ENCODE results near the gene EEPD1. TPM values are rescaled to one million over a fixed set of nuclear protein-coding genes. Genes with fewer than 3 reads are reported as not detected.

Gene EEPD1
- polyA plus RNA-seq, 2 of the 4 experiments (the other 2 are of a cell fraction), result 16.0 to 24.3 TPM

GRCh38 chr7:36188266-36188665 is 35.2 kb downstream of the EEPD1 start:
- H3K9me3 ChIP-seq, result no peaks in the 10 kb centered on the region
- FAIRE-seq (no peak), DNase-seq (ENCODE audit: low read depth in 1 of 2, low spot score in 1 of 2) (no peak), ATAC-seq (0 out of 6 replicates have a peak, but pooled peaks of 1 of the 2 experiments have one; percentile 19)
- POLR2A ChIA-PET, result no interaction called here
- CTCF ChIA-PET, result no interaction called here
- WGBS (ENCODE audit: missing lambda C conversion rate), result 88% methylated on average over 5 of the region's 5 CpGs
- peaks cover 25% of the 10 kb centered on the region; the same call in 2 of the 3 replicates for H3K4me1 ChIP-seq
- no peak overlapping the region for H3K4me3 ChIP-seq
- 0 out of 3 replicates have a peak overlapping the region, but pooled peaks have one; percentile 15 for H3K4me2 ChIP-seq
- 0 out of 6 replicates have a peak overlapping the region, but pooled peaks of 1 of the 2 experiments have one; percentile 17 for H3K27ac ChIP-seq
- TF ChIP-seq ZC3H11A (IDR thresholded peaks at IDR 0.05) (no peak), MAFK (IDR thresholded peaks at IDR 0.05; ENCODE audit: partially characterized antibody) (no peak), FOXS1 (CRISPR knock-in tag; IDR thresholded peaks at IDR 0.05) (no peak), CEBPB (IDR thresholded peaks at IDR 0.05) (no peak), PBX3 (IDR thresholded peaks at IDR 0.05) (no peak), JUNB (IDR thresholded peaks at IDR 0.05) (no peak), HOXB13 (CRISPR knock-in tag; IDR thresholded peaks at IDR 0.05; ENCODE audit: low read depth) (no peak), TFCP2L1 (CRISPR knock-in tag; IDR thresholded peaks at IDR 0.05) (no peak), RAD21 (conservative IDR thresholded peaks at IDR 0.05 in 1 of 2, IDR thresholded peaks at IDR 0.05 in 1 of 2) (no peak), REST (IDR thresholded peaks at IDR 0.05) (no peak), ZNF302 (CRISPR knock-in tag; IDR thresholded peaks at IDR 0.05) (no peak), HES2 (IDR thresholded peaks at IDR 0.05) (no peak), ATOH8 (CRISPR knock-in tag; IDR thresholded peaks at IDR 0.05; ENCODE audit: low read depth) (no peak), EP300 (IDR thresholded peaks at IDR 0.05) (no peak), NPAS2 (CRISPR knock-in tag; IDR thresholded peaks at IDR 0.05; ENCODE audit: borderline replicate concordance) (no peak), KDM5A (IDR thresholded peaks at IDR 0.05) (no peak), CBX2 (IDR thresholded peaks at IDR 0.05; ENCODE audit: borderline replicate concordance, low read depth) (no peak)

- DNase-seq (ENCODE audit: low read depth in 1 of 2, low spot score in 1 of 2) (no peak), FAIRE-seq (no peak), ATAC-seq (no peak)
- POLR2A ChIA-PET, result no interaction called here
- TF ChIP-seq TP53 (CRISPR knock-in tag; IDR thresholded peaks at IDR 0.05) (no peak), RNF2 (IDR thresholded peaks at IDR 0.05; ENCODE audit: borderline replicate concordance, low read depth) (no peak), KDM5A (IDR thresholded peaks at IDR 0.05) (no peak), HES2 (IDR thresholded peaks at IDR 0.05) (no peak), ELK1 (IDR thresholded peaks at IDR 0.05; ENCODE audit: low read depth, low read length) (no peak), HOXA7 (CRISPR knock-in tag; IDR thresholded peaks at IDR 0.05) (no peak), HMGXB4 (CRISPR knock-in tag; IDR thresholded peaks at IDR 0.05; ENCODE audit: borderline replicate concordance) (no peak), POLR2AphosphoS2 (conservative IDR thresholded peaks at IDR 0.05; ENCODE audit: low read length) (no peak), RCOR1 (IDR thresholded peaks at IDR 0.05; ENCODE audit: low read depth, low read length) (no peak)
- WGBS (ENCODE audit: missing lambda C conversion rate), result 68% methylated on average over 4 of the region's 4 CpGs
- no peak overlapping the region for H3K4me3 ChIP-seq
- peaks cover 25% of the 10 kb centered on the region; the same call in 2 of the 3 replicates for H3K4me1 ChIP-seq
- no peak overlapping the region for H3K4me2 ChIP-seq
- no peaks in the 10 kb centered on the region for H3K9me3 ChIP-seq
- H3K27ac ChIP-seq, result no peak overlapping the region
- CTCF ChIA-PET, result interaction anchor here (1.2 kb wide), 1 partner anchor 213 kb away, joined by 3 read pairs; no protein-coding TSS in a partner anchor
Measured at GRCh38 chr7:36188906-36189305, 35.9 kb downstream of the EEPD1 start.
